GM18502 (cell line): ENCODE measurements around the gene SMIM12.

Experiments used
- ATAC-seq: cut with Tn5 transposase; IDR thresholded peaks from one replicate; pipeline ENCODE4 v1.9.1; 2021; ENCODE audit warnings: mild to moderate bottlenecking; ENCODE audit not compliant: unreplicated experiment, poor library complexity

The SMIM12 gene

GRCh38 chr1:34808051-34808810 is 51.3 kb downstream of the SMIM12 start:
- ATAC-seq, result no peak

- ATAC-seq, result no peak
Measured at GRCh38 chr1:34806396-34806795, 53.2 kb downstream of the SMIM12 start.

- no peak for ATAC-seq
Measured at GRCh38 chr1:34803770-34804169, 55.8 kb downstream of the SMIM12 start.
